ENCODE measurements around the gene CEP76.
A peak's percentile ranks its signal among the peaks of the same experiment; 100 is the strongest.

DNA sequence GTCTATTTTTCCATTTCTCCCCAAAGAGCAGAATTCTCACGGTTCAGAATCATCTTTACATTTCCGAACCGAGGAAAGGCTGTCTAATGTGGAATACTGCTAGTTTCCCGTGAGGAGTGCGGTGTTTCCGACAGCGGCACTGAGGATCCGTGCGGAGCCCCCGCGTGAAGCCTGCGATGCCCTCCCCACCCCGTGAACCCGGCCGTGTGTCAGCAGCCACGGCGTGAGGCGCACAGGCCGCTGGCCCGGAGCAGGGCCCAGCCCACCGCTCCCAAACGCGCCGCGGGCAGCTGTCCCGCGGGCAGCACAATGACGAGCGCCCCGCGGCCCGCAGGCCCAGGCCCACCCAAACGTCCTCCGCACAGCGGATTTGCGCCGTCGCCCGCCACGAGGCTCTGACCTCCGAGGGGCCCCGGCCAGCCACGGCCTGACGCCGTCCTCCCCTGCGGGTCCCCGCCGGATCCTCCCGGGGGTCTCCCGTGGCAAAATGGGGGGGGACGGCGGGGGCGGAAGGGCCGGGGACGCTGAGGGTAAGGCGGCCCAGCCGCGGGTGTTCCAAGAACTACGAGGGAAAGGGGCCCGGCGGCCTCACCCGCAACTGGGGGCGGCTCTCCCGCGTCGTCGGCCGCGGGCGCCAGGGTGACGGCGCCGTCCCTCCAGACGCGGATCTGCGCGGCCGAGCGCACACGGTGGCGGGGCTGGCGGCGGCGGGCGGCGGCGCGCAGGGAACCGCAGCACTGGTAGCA lies 45.4 kb downstream of the CEP76 start:
- TF ChIP-seq, protein P1, sequence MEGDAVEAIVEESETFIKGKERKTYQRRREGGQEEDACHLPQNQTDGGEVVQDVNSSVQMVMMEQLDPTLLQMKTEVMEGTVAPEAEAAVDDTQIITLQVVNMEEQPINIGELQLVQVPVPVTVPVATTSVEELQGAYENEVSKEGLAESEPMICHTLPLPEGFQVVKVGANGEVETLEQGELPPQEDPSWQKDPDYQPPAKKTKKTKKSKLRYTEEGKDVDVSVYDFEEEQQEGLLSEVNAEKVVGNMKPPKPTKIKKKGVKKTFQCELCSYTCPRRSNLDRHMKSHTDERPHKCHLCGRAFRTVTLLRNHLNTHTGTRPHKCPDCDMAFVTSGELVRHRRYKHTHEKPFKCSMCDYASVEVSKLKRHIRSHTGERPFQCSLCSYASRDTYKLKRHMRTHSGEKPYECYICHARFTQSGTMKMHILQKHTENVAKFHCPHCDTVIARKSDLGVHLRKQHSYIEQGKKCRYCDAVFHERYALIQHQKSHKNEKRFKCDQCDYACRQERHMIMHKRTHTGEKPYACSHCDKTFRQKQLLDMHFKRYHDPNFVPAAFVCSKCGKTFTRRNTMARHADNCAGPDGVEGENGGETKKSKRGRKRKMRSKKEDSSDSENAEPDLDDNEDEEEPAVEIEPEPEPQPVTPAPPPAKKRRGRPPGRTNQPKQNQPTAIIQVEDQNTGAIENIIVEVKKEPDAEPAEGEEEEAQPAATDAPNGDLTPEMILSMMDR (IDR thresholded peaks at IDR 0.05): no peak
- TF ChIP-seq POLR2A (IDR thresholded peaks at IDR 0.05): peak in 1 of 2 donors; percentile 35
